CD4-positive, alpha-beta T cell treated with Interleukin-10 for 1 hour (primary cell): ENCODE data around the gene TCF7L1.
"Not testable (repeated sequence)": the region's sequence is repeated elsewhere in the genome, so short reads cannot be mapped to it uniquely, and the experiment has no call there.

Source experiments
- DNase-seq: peaks from one replicate; pipeline ENCODE4 v3.0.0-alpha.2; 2020

TCF7L1 gene

DNA sequence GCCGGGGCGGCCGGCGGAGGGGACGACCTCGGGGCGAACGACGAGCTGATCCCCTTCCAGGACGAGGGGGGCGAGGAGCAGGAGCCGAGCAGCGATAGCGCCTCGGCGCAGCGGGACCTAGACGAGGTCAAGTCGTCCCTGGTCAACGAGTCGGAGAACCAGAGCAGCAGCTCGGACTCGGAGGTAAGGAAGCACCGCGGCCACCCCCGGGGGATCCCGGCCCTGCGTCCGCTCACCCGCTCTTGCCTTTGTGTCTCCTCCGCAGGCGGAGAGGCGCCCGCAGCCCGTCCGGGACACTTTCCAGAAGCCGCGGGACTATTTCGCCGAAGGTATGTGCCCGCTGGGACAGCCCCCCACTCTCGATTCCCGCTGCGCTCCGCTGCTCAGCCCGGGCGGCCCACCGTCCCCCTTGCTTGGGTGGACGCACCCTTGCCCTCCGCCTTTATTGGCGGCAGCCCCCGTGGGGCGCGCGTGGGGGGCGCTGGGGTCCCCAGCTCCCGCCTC is 611 bp downstream of the TCF7L1 start:
- no peak for DNase-seq

DNA sequence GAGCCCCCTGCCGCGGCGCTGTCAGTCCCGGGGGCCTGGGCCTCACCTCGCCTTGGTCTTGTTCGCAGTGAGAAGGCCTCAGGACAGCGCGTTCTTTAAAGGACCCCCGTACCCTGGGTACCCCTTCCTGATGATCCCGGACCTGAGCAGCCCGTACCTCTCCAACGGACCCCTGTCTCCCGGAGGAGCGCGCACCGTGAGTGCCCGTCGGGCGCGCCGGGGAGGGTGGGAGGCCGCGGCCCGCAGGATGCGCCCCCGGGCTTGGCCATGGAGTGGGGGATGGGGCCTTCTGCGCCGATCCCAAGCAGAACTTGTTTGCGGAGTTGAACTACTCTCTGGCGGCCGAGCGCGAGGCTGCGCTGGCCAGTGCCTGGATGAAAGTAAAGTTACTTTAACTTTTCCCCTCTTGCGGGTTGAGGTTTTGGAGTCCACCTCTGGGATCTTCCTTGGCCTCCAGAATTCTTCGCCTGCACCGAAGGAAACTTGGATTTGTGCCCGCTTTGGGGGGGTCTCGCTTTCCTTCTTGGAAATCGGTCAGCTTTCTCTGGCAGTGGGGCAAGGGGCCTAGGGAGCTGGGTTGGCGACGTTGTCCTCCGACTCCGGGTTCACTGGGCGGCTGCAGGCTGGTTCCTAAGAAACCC is 1.2 kb downstream of the TCF7L1 start:
- no peak for DNase-seq

DNA sequence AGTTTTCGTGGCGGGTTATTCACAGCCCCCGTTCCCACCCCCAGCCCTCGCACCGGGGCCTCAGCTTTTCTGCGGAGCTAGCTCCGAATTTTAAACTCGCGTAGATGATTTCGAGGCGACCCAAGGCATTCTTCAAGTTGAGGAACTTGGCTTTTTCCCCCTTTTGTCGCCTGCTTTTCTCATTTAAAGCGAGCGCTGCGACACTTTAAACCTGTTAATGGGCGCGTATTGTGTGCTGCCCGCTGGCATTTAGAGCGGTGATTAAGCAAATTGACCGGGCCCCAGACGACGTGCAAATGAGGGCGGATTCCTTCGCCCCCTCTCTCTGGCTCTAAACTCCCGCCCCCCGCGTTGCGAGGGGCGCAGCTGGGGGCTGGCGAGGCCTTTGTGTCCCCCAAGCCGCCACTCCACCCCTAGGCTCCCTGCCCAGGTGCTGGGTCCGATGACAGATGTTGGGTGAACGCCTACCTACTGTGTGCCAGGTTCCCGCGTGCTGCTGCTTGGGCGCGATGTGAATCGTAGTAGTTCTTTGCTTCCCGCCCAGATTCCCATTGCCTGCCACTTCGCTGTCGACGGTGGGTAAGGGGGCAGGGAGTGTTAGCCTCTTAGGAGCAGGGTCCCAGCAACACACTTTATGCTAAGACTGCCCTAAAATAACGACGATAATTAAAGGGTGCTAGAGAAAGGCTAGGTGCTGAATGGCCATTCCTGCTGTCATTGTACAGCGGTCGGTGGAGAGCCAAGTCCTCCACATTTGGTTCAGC is 1.9 kb downstream of the TCF7L1 start:
- no peak for DNase-seq

DNA sequence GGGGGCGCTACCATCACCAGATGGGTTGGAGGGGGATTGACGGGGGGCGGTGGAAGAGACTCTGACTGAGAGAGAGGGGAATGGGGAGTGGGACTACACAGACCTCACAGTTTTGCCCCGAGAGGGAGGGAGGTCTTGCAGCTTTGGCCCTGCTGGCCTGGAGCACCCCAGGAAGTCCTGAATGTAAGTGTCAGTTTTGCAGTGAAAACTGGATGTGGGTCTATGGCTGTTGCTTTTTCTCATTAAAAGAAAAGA is 2.4 kb downstream of the TCF7L1 start:
- DNase-seq: no peak

DNA sequence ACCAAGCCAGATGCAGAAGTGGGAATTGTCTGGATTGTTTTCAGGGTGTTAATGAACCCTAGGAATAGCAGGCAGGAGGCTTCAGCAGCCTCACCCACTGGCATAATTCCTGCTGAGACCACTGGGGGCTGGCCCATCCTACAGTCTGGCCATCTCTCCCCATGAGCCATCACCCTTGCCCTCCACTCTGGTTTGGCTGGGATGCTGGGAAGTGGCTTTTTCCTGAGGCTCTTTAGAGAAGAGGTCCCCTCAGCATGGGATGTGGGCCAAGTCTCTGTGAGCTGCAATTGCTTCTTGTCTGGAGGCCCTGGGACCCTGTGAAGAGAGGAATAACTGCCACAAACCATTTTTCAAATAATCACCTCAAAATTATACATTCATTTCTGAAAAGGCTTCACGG is 4.0 kb downstream of the TCF7L1 start:
- DNase-seq: no peak

DNA sequence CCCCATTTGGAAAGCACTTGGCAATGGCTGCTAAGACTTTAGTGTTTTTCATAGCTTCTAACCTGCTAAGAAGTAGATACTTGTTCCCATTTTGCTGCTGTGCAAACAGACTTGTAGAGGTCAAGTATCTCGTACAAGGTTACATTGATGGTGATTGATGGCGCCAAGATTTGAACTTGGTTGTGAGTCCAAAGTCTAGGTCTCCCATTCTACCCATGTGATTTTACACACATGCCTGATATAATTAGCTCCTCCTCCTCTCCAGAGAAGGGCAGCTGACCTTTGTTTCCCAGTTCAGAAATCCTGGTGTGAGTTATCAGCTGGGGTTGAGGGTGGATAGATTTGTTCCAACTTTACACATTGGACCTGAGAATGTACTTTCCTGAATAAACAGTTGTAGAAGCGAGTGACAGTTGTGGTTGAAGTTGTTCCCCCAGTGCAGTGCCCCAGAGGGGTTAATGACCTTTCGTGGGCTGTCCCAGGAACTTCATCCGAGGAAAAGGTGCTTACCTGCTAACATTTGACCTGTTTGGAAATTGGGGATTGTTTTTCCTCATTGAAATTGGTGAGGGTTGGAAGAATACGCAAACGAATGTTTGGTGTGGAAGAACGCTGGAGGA is 10.4 kb downstream of the TCF7L1 start:
- no peak for DNase-seq

DNA sequence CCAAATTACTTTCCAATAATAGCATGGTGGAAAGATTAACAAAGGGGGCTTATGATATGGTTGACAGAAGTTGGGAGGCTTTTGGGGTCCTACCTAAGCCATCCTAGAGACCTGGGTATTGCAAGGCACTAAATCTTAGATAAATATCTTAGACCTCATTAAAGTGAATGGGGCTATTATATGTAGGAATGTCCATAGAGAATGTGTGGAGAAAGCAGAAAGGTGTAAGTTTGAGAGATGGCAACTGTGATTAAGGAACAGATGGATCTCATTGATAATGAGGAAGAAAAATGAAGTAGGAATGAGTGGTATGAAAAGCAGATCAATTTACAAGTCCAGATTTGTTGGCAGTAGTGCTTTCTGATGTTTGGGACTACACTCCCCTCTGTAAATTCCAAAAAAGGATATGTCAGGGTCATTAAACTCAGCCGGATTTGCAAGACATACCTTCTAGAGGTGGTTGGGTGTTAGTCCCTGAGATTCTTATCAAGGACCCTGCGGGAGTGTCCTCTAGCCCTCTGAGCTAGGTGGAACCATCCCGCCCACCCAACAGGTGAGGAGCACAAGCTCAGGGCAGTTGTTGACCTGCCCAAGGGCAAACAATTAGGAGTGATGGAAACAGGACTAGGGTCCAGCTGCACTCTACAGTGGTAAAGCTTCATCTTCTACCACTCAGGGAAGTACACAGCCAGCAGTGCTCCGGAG is 12.1 kb downstream of the TCF7L1 start:
- no peak for DNase-seq

DNA sequence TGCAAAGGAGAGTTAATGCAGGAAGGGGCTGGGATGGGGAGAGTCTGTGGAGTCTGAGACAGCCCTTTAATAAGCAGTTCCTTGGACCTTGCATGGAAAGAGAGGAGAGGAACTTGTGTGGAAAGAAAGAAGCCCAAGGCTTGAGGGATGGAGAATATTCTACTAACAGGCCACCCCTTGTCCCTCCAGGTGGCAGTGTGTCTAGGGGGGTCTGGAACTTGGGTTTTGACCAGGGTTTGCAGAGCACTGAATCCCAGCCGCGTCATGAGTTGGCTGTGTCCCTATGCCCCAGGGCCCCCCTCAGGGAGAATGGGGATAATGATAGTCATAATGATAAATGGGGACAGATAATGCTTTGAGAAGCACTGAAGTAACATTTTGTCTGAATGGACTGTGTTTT is 15.0 kb downstream of the TCF7L1 start:
- DNase-seq: no peak

DNA sequence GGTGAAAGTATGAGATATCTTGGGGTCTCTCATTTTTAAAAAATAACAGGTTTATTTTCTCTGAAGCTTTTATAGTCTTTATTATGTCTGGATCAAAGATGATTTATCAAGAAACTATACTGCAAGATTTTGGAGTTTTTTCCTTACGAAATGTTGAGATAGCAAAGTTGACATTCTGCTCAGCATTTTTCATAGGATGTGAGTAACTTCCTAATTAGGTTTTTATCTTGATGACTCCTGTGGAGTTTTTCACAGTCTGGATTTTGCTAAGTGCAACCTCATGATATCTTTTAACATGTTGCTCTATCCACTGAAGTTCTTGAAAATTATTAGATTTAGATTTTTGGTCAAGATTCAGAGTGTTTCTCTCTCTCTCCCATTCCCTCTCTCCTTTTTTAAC is 17.8 kb downstream of the TCF7L1 start:
- DNase-seq: no peak

DNA sequence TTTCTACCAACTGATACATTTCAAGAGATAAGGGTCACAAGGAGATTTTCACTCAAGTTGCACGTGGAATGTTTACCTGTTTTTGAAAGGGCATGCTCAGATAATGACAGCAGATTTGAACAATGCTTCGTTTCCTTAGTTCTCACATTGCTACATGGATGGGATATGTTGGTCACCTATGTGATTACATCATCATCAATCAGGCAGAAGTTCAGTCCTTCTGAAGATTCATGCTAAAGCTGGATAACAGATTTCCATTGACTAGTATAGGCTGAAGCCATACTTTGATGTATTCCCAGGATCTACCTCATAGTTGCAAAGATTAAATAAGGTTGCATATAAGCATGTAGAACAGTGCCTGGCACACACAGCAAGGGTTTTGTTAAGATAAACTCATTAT is 19.7 kb downstream of the TCF7L1 start:
- DNase-seq: no peak

DNA sequence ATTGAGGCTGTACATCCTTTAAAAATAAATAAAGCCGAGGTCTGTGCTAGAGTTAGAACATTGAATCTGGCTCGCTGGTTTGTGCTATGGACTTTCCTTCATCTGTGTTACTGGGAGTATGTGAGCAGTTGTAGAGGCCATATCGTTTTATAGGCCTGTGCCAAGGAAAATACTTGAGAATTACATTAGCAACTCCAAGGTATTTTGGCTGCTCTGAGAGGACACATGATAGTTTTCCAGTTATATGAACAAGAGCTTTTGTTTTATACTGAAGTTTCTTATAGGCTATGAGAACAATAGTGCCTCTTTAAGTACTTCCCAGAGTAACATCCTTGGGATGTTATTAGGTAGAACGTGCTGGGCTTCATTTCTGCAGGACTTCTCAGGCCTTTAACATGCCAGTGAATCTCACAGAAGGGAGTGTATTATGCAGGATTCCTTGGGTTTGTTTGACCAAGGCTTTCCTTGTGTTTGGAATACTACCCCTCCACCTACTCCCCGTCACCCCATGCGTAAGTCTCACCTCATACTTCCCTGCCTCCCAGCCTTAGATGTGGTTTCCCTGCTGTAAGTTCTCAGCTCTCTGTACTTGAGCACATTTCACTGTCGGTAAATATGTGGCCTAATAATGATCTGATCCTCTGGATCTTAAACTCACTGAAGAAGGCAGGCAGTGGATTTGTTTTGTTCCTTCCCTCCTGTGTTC is 21.0 kb downstream of the TCF7L1 start:
- DNase-seq: no peak

DNA sequence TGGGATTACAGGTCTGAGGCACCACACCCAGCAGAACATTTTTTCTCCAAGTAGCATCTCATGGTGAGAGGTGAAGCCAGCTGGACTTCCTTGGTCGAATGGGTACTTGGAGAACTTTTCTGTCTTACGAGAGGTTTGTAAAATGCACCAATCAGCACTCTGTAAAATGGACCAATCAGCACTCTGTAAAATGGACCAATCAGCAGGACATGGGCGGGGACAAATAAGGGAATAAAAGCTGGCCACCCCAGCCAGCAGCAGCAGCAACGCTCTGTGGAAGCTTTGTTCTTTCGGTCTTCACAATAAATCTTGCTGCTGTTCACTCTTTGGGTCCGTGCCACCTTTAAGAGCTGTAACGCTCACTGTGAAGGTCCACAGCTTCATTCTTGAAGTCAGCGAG is 21.9 kb downstream of the TCF7L1 start:
- not testable (repeated sequence) for DNase-seq

DNA sequence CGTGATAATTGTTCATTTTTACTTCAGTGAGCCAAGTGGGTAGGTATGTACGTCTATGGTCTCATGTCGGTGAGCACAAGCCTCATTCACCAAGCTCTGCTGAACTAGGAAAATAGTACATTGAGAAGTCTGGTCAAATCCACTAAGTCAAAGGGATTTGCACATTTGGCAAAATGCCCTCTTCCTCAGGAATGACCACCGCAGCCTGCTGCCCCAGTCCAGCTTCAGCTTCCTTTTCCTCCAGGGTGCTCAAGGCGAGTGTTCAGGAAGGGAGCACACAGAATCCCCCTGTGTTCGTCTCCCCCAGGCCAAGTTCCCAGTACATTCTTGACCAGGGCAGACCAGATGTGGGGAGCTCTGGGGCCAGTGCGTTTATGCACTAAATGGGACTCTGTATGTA is 23.0 kb downstream of the TCF7L1 start:
- no peak for DNase-seq

DNA sequence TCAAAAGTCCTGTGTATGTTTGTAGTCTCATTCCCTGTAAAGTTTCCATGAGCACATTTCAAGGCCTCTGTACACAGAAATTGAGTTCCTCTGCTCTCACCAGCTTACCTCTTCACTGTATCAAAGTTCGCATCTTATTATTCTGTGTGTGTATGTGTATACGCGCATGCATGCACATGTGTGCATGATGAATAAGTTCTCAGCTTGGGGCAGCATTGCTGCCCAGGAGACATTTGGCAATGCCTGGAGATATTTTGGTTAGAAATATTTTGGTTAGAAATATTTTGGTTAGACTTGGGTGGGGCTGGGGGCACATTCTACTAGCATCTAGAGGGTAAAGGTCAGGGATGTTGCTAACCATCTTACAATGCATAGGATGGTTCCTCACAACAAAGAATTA is 23.4 kb downstream of the TCF7L1 start:
- no peak for DNase-seq

DNA sequence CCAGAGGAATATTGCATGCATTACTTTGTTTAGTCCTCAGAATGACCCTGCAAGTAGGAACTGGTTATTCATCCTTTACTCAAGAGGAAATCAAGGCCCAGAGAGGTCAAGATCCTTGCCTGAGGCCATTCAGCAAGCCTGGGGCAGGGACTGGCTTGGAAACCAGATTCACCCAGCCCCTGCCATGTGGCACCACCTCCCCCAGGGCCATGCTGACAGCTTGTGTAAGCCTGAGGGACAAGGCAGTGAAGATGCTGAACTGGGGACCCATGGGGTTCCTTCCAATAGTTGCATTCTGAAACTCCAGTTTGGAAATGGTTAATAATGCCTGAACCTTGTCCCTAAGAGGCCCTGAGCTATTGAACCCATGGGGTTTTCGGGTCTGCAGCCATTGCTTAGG is 24.2 kb downstream of the TCF7L1 start:
- DNase-seq: no peak

DNA sequence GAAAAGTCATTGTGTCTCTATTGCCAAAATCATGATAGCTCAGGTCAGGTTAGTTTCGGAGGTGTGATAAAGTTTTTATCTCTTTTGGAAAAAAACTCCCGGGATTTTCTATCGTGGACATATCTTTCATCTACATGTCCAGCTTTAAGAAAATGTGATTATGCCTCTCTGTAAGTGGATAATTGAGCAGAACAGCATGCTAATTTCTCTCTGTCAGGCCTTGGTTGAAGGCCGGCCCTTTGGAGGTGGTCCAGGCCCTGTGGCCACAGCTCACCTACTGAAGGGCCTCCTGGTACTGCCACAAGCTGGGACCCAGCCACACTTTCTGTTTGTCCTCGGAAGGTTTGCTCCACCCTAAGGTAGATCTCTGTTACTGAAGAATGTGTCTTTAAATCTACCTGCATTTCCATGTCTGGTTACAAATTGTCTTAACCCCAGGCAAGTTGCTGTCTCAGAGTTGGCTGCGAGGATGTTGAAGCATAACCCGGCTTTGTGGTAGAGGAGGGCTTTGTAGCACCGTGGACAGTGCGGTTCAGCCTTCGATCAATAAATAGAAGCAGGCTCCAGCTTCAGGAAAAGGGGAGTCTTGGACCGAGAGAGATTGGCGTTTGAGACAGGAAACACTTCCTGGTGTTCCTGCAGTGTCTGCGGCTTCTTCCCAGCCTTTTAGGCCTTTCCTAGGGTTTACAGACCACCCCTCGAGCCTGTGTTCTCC is 25.5 kb downstream of the TCF7L1 start:
- DNase-seq: no peak

DNA sequence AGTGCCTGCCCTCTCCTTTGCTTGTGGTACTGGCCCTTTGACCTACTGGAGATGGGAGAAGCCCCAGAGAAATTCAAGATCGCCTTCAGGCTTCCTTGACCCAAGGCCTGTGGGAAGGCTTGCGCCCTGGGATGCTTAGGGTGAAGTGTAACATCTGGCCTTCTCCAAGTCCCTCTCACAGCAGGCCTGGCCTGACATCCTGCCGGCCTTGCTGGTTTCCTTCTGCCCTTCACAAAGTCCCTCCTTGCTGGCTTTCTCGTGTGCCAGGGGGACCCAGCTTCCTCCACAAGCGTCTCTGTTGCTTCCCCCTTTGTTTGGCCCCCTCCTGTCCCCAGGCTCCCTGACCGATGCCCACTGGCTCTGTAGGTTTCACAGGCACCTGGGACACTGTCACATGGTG is 26.4 kb downstream of the TCF7L1 start:
- no peak for DNase-seq

DNA sequence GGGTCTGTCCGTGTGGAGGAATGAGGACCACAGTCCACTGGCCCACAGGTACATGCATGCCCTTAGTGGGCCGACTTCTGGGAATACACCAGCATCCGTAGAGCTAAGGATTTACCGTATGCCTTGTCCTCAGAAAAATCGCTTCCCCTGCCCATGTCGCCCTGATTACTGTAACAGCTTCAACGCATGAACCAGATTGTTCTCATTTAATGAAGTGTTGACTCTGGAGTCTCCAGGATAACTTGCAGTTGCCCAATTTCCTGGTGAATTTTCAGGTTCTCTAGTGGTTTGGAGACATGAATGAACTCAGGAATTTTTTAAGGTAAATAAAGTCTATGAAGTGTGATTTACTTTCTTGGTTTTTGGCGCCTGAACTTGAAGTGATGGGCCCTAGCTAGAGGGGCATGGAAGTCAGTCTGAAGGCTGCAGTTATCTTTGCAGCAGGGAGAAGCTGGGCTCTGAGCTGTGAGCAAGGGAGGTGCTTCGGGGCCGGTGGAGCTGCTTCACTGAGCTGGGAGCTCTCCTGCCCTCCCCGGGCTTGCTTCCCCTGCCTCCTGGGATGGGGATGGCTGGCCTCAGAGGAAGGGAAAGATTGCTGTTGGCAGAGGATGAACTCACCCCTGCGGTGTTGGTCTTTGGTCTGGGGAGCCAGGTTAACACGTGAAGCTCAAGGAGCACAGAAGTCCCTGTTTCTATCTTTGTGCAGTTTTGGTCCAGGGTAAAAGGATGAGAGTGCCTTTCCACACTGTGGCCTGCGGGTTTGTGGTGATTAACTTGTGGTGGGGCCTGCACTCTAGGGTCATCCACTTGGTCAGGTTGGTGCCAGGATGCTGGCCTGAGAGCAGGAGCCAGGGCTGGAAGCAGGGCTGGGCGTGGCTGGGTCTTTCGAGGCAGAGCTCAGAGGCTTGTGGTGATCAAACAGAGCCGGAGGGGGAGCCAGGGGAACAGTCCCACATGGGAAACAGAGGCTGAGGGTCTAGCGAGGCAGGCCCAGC is 28.1 kb downstream of the TCF7L1 start:
- no peak for DNase-seq

DNA sequence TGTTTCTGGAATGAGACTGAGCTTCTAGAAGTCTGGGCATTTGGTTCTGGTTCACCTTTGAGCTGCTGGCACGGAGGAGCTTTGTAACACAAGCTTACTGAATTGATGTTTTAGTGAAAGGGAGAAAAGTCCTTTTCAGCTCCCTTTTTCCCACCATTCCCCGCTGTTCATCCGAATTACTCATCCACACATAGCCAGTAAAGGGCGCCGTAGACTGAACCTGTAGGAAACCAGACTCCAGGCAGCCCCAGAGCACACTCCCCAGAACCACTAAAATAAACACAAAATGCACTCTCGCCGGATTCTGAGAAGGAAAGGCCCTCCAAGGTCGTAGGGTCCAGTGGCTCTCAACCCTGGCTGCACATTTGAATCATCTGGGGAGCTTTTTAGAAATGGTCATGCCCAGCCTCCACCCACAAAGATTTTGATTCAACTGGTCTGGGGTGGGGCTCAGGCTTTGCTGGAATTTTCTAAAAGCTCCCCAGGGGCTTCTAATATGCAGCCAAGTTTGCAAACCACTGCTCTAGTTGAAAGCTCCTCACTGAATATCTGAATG is 29.6 kb downstream of the TCF7L1 start:
- no peak for DNase-seq

DNA sequence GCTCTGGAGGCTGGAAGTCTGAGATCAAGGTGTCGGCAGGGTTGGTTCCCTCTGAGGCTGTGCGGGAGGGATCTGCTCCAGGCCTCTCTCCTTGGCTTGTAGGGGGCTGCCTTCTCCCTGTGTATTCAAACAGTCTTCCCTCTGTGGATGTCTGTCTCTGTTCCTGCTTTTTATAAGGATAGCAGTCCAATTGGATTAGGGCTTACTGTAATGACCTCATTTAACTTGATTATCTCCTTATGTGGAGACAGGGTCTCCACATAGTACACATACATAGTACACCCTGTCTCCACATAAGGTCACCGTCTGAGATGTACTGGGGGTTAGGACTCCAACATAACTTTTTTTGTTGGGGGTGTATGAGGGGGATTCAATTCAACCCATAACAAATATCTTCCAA is 30.5 kb downstream of the TCF7L1 start:
- DNase-seq: no peak

DNA sequence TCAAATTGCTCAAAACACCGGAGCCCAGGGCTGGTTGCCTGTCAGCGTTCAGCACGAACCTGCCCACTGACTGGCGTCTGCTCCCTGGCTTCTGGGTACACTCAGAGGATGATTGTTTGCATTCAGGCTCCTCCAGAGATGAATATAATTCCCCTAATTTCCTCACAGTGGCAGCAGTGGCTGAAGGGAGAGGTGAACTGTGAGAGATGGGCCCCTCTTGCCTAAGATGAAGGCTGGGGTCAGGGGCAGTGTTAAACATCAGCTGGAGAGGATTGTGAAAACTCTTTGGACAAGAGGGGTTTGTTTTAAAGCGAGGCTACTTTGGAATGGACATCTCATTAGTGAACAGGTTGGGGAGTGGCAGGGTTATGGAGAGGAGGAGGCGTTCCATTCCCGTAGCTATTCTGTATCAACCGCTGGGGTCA is 31.0 kb downstream of the TCF7L1 start:
- no peak for DNase-seq
